Peyer's patch (tissue), 4 donors: ENCODE results near the gene IPO8.

Source experiments
- POLR2A ChIP-seq, 2 donors: fragments of 450-650 bp; IDR thresholded peaks; one replicate each; pipeline ENCODE4 v1.5.1; 2017; ENCODE audit warnings: antibody characterized with exemption in 2 of 2, mild to moderate bottlenecking in 2 of 2, moderate library complexity in 2 of 2
- TF ChIP-seq, protein P1 (sequence below), 6 experiments: fragments of 450-650 bp in 4 of 6; fragments of 200-600 bp in 2 of 6; sonication (generic) in 1 of 6; IDR thresholded peaks; one replicate each; pipeline ENCODE4 v1.5.1; 2017 to 2019; ENCODE audit warnings: antibody characterized with exemption in 6 of 6, mild to moderate bottlenecking in 3 of 6, moderate library complexity in 1 of 6

DNA sequence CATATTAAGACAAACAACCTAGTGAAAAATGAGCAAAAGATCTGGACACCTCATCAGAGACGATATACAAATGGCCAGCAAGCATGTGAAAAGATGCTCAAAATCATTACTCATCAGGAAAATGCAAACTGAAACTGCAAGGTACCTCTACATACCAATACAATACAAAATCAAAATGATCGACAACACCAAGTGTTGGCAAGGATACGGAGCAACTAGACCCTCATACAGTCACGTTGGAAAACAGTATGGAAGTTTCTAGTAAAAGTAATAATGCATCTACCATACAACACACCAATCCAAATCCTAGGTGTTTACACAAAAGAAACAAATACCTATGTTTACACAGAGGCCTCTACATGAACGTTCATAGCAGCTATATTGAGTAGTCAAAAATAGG lies 99.9 kb downstream of the IPO8 start:
- TF ChIP-seq, protein P1, sequence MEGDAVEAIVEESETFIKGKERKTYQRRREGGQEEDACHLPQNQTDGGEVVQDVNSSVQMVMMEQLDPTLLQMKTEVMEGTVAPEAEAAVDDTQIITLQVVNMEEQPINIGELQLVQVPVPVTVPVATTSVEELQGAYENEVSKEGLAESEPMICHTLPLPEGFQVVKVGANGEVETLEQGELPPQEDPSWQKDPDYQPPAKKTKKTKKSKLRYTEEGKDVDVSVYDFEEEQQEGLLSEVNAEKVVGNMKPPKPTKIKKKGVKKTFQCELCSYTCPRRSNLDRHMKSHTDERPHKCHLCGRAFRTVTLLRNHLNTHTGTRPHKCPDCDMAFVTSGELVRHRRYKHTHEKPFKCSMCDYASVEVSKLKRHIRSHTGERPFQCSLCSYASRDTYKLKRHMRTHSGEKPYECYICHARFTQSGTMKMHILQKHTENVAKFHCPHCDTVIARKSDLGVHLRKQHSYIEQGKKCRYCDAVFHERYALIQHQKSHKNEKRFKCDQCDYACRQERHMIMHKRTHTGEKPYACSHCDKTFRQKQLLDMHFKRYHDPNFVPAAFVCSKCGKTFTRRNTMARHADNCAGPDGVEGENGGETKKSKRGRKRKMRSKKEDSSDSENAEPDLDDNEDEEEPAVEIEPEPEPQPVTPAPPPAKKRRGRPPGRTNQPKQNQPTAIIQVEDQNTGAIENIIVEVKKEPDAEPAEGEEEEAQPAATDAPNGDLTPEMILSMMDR (IDR thresholded peaks at IDR 0.05) = no peak
- no peak for TF ChIP-seq POLR2A (IDR thresholded peaks at IDR 0.05)
